ENCODE results near the gene POLR2E. TPM values are rescaled to one million over a fixed set of nuclear protein-coding genes. Genes with fewer than 3 reads are reported as not detected.

The POLR2E gene
- total RNA-seq, 1 experiment from 2014 or later: 279 TPM

- ChIA-PET POLR2A (interaction anchor here (0.6 to 0.9 kb wide), 2 partner anchors 9 to 13 kb away, joined by 3 to 10 read pairs; no protein-coding TSS in a partner anchor), CTCF (no interaction called here)
- TF ChIP-seq CTCF (IDR thresholded peaks at IDR 0.05) (no peak), TCF7L2 (IDR thresholded peaks at IDR 0.05; ENCODE audit: low read depth, low read length) (no peak)
- Histone ChIP-seq H3K27me3 (ENCODE audit: control insufficient read depth, insufficient read depth, low read length) (no peaks in the 10 kb centered on the region), H3K36me3 (ENCODE audit: control insufficient read depth, insufficient read depth, low read length) (no peaks in the 10 kb centered on the region; the same call in 1 of the 2 replicates), H3K4me1 (ENCODE audit: control insufficient read depth, insufficient read depth, low read length) (peaks cover 43% of the 10 kb centered on the region), H3K4me3 (ENCODE audit: low read depth in 2 of 2, low read length in 2 of 2) (peak overlapping the region; percentile 20 to 34), H3K27ac (ENCODE audit: low read length) (peak overlapping the region; percentile 84), H3K9me3 (ENCODE audit: control insufficient read depth, insufficient read depth, low read depth, low read length) (no peaks in the 10 kb centered on the region)
- ATAC-seq (no peak), DNase-seq (ENCODE audit: low read depth, low spot score) (no peak)
- BruUV-seq (replicated peaks): TSS peak; percentile 94
- intact Hi-C loops (cut with micrococcal nuclease; ENCODE audit: unreplicated experiment): no loop called here
- in situ Hi-C loops (cut with HindIII; ENCODE audit: low pct_unique_long_range_greater_than_20kb, low sequenced_read_pairs): no loop called here
Observed at GRCh38 chr19:1103132-1103707, 8.0 kb upstream of the POLR2E start.

GRCh38 chr19:1102407-1103131 is 7.4 kb upstream of the POLR2E start:
- no peak overlapping the region; a peak in 1 of 4 replicates for H3K4me3 ChIP-seq (ENCODE audit: low read depth in 2 of 2, low read length in 2 of 2)
- peaks cover 46% of the 10 kb centered on the region for H3K4me1 ChIP-seq (ENCODE audit: control insufficient read depth, insufficient read depth, low read length)
- H3K9me3 ChIP-seq (ENCODE audit: control insufficient read depth, insufficient read depth, low read depth, low read length): no peaks in the 10 kb centered on the region
- no TSS peak for BruUV-seq (replicated peaks)
- CTCF ChIA-PET: no interaction called here
- peak; percentile 92 for DNase-seq (ENCODE audit: low read depth, low spot score)
- no peak for TF ChIP-seq TCF7L2 (IDR thresholded peaks at IDR 0.05; ENCODE audit: low read depth, low read length)
- TF ChIP-seq CTCF (IDR thresholded peaks at IDR 0.05): no peak
- TF ChIP-seq REST (IDR thresholded peaks at IDR 0.05; ENCODE audit: insufficient read depth in 1 of 2, low read depth in 2 of 2, low read length in 1 of 2): no peak
- TF ChIP-seq SIN3A (IDR thresholded peaks at IDR 0.05; ENCODE audit: borderline replicate concordance, insufficient read depth, low read depth, low read length): no peak
- TF ChIP-seq POLR2AphosphoS5 (IDR thresholded peaks at IDR 0.05; ENCODE audit: low read depth, low read length): peak; percentile 43; the same call in 1 of the 2 replicates
- intact Hi-C loops (cut with micrococcal nuclease; ENCODE audit: unreplicated experiment): no loop called here
- in situ Hi-C loops (cut with HindIII; ENCODE audit: low pct_unique_long_range_greater_than_20kb, low sequenced_read_pairs): no loop called here
- POLR2A ChIA-PET: interaction anchor here (0.6 to 0.9 kb wide), 2 partner anchors 9 to 12 kb away, joined by 3 to 10 read pairs; no protein-coding TSS in a partner anchor
- H3K36me3 ChIP-seq (ENCODE audit: control insufficient read depth, insufficient read depth, low read length): no peaks in the 10 kb centered on the region; the same call in 1 of the 2 replicates
- H3K27ac ChIP-seq (ENCODE audit: low read length): peak overlapping the region; percentile 84
- peak; percentile 2; the same call in 1 of the 2 replicates for ATAC-seq
- no peaks in the 10 kb centered on the region for H3K27me3 ChIP-seq (ENCODE audit: control insufficient read depth, insufficient read depth, low read length)

Data from Panc1 (cell line).